HCT116 (cell line): Measurements from ENCODE around the gene AGRP. TPM values are rescaled to one million over a fixed set of nuclear protein-coding genes. Genes with fewer than 3 reads are reported as not detected.

Experiments
- ATAC-seq: fragments of 200-7000 bp; cut with Tn5 transposase; 2 replicates; pipeline ENCODE4 v1.9.1; 2020; ENCODE audit warnings: mild to moderate bottlenecking, moderate library complexity
- BruUV-seq: library from RNA; stranded (reverse); fragments of 400-500 nt; replicated peaks from 2 replicates; lab custom pipeline; 2021; lab: Mats Ljungman, UMichigan
- CTCF ChIA-PET: fragments of 300-600 bp; sonication (Branson Sonifier 250); formaldehyde crosslinking; loops from one replicate; lab custom pipeline; 2021; ENCODE audit warnings: antibody characterized with exemption; lab: Charles Lee
- POLR2A ChIA-PET: fragments of 300-600, 350-600 bp; sonication (Branson Sonifier 250); formaldehyde crosslinking; loops from one replicate; lab custom pipeline; 2021; ENCODE audit warnings: antibody characterized with exemption; lab: Charles Lee
- RAD21 ChIA-PET, 2 experiments: fragments of 300-600 bp; sonication (Branson Sonifier 250); formaldehyde crosslinking; loops; one replicate each; lab custom pipeline; 2023; ENCODE audit warnings: low total read pairs in 2 of 2; ENCODE audit not compliant: uncharacterized antibody in 2 of 2, unreplicated experiment in 2 of 2, low non-redundant PET in 1 of 2; lab: Charles Lee
- DNase-seq: peaks from one replicate; pipeline ENCODE4 v3.0.0-alpha.2; 2010; ENCODE audit warnings: low read depth, low spot score
- H2AFZ ChIP-seq: fragments of 200-600 bp; shearing (Covaris generic), sonication (generic); 2 replicates; pipeline ENCODE4 v1.6.1; 2017; ENCODE audit warnings: low read depth, mixed run types, mixed read lengths, antibody characterized with exemption, low read length; ENCODE audit not compliant: poor library complexity, severe bottlenecking
- H3K27ac ChIP-seq: 2 replicates; pipeline ENCODE4 v1.5.1; 2012; ENCODE audit warnings: low read depth, low read length
- H3K27me3 ChIP-seq: fragments of 200-600 bp; sonication (generic); 2 replicates; pipeline ENCODE4 v1.6.1; 2016; ENCODE audit warnings: mixed run types, low read length, mixed read lengths; ENCODE audit not compliant: insufficient read depth
- H3K36me3 ChIP-seq, 2 experiments: fragments of 200-500 bp in 1 of 2; fragments of 200-600 bp in 1 of 2; sonication (Bioruptor generic) in 1 of 2; sonication (generic) in 1 of 2; 2 replicates each; pipeline versions ENCODE4 v1.5.1 to v1.6.1; 2014 to 2016; ENCODE audit warnings: low read length in 2 of 2, inconsistent platforms in 1 of 2, mixed read lengths in 1 of 2, mixed run types in 1 of 2; ENCODE audit not compliant: insufficient read depth in 2 of 2, control insufficient read depth in 1 of 2
- H3K4me1 ChIP-seq, 2 experiments: fragments of 200-600 bp in 1 of 2; sonication (generic) in 1 of 2; 2 replicates each; pipeline versions ENCODE4 v1.5.1 to v1.6.1; 2012 to 2017; ENCODE audit warnings: low read length in 2 of 2, inconsistent platforms in 1 of 2, mild to moderate bottlenecking in 1 of 2, mixed read lengths in 1 of 2, mixed run types in 1 of 2, moderate library complexity in 1 of 2; ENCODE audit not compliant: insufficient read depth in 2 of 2, control insufficient read depth in 1 of 2
- H3K4me2 ChIP-seq: fragments of 200-600 bp; sonication (generic); 2 replicates; pipeline ENCODE4 v1.6.1; 2017; ENCODE audit warnings: mixed run types, low read length, mixed read lengths
- H3K4me3 ChIP-seq, 2 experiments: fragments of 200-600 bp in 1 of 2; sonication (generic) in 1 of 2; replicated peaks in 1 of 2; 2 replicates each; pipeline ENCODE4 v1.5.1; 2011 to 2016; ENCODE audit warnings: low read length in 2 of 2, control low read depth in 1 of 2, low read depth in 1 of 2, mild to moderate bottlenecking in 1 of 2, mixed read lengths in 1 of 2, mixed run types in 1 of 2
- H3K79me2 ChIP-seq: fragments of 200-600 bp; sonication (generic); 2 replicates; pipeline ENCODE4 v1.6.1; 2017; ENCODE audit warnings: mild to moderate bottlenecking, mixed run types, low read length, moderate library complexity, mixed read lengths; ENCODE audit not compliant: insufficient read depth
- H3K9ac ChIP-seq: fragments of 200-600 bp; sonication (generic); 2 replicates; pipeline ENCODE4 v1.6.1; 2016; ENCODE audit warnings: low read length, mixed read lengths
- H3K9me2 ChIP-seq: fragments of 200-600 bp; sonication (generic), shearing (Covaris generic); 2 replicates; pipeline ENCODE4 v1.6.1; 2017; ENCODE audit warnings: mixed run types, mild to moderate bottlenecking, moderate library complexity; ENCODE audit not compliant: insufficient read depth
- H3K9me3 ChIP-seq, 2 experiments: fragments of 200-500 bp in 1 of 2; fragments of 200-600 bp in 1 of 2; sonication (Bioruptor generic) in 1 of 2; sonication (generic) in 1 of 2; 2 replicates each; pipeline ENCODE4 v1.6.1; 2014 to 2017; ENCODE audit warnings: low read length in 2 of 2, mixed read lengths in 2 of 2, inconsistent platforms in 1 of 2, low read depth in 1 of 2, mild to moderate bottlenecking in 1 of 2, mixed run types in 1 of 2, moderate library complexity in 1 of 2; ENCODE audit not compliant: control insufficient read depth in 1 of 2, insufficient read depth in 1 of 2
- H4K20me1 ChIP-seq: fragments of 200-600 bp; sonication (generic), shearing (Covaris generic); 2 replicates; pipeline ENCODE4 v1.6.1; 2017; ENCODE audit warnings: mixed run types, mild to moderate bottlenecking, moderate library complexity; ENCODE audit not compliant: insufficient read depth
- CEBPB ChIP-seq: IDR thresholded peaks from 2 replicates; pipeline ENCODE4 v1.6.1; 2012; ENCODE audit warnings: low read depth
- ELF1 ChIP-seq: IDR thresholded peaks from 2 replicates; pipeline ENCODE4 v1.6.1; 2012; ENCODE audit warnings: low read depth, borderline replicate concordance
- EZH2 ChIP-seq: fragments of 200-600 bp; sonication (generic); IDR thresholded peaks from 2 replicates; pipeline ENCODE4 v1.6.1; 2017; ENCODE audit warnings: antibody characterized with exemption, mixed run types
- EZH2phosphoT487 ChIP-seq: fragments of 200-600 bp; IDR thresholded peaks from 2 replicates; pipeline ENCODE4 v1.6.1; 2018; ENCODE audit warnings: antibody characterized with exemption, borderline replicate concordance
- JUND ChIP-seq: IDR thresholded peaks from 2 replicates; pipeline ENCODE4 v1.6.1; 2012
- POLR2A ChIP-seq: IDR thresholded peaks from 2 replicates; pipeline ENCODE4 v1.7.0; 2011; ENCODE audit warnings: borderline replicate concordance; ENCODE audit not compliant: insufficient read depth, insufficient read length; ENCODE audit errors: extremely low read depth
- POLR2AphosphoS5 ChIP-seq: IDR thresholded peaks from 2 replicates; pipeline ENCODE4 v1.6.1; 2011; ENCODE audit warnings: mild to moderate bottlenecking, low read depth, low read length, moderate library complexity
- REST ChIP-seq: IDR thresholded peaks from 2 replicates; pipeline ENCODE4 v1.6.1; 2012; ENCODE audit warnings: low read depth
- SIN3A ChIP-seq: IDR thresholded peaks from 2 replicates; pipeline ENCODE4 v1.6.1; 2012; ENCODE audit warnings: low read depth
- SRF ChIP-seq: IDR thresholded peaks from 2 replicates; pipeline ENCODE4 v1.6.1; 2012; ENCODE audit warnings: low read depth
- YY1 ChIP-seq: IDR thresholded peaks from 2 replicates; pipeline ENCODE4 v1.6.1; 2011; ENCODE audit warnings: low read length, low read depth, moderate library complexity, mild to moderate bottlenecking; ENCODE audit not compliant: insufficient replicate concordance; ENCODE audit errors: extremely low read depth
- intact Hi-C: fragments of 100-400 bp; cut with micrococcal nuclease; formaldehyde crosslinking; loops from 2 replicates; pipeline ENCODE4 v1.10.0; 2022
- total RNA-seq: library from RNA; stranded (reverse); gene quantifications from one replicate; pipeline ENCODE4 v1.2.1, GENCODE V29; 2021; ENCODE audit not compliant: unreplicated experiment
- TF ChIP-seq, protein P1 (sequence below): IDR thresholded peaks from 2 replicates; pipeline ENCODE4 v1.6.1; 2012
- TF ChIP-seq, protein P2 (sequence below), 3 experiments: fragments of 200-600 bp in 1 of 3; sonication (generic) in 1 of 3; IDR thresholded peaks in 2 of 3; conservative IDR thresholded peaks in 1 of 3; 2 replicates each; pipeline ENCODE4 v1.5.1; 2012 to 2017; ENCODE audit warnings: low read depth in 2 of 3, low read length in 2 of 3, antibody characterized with exemption in 1 of 3, borderline replicate concordance in 1 of 3, control low read depth in 1 of 3, mild to moderate bottlenecking in 1 of 3, mixed read lengths in 1 of 3, mixed run types in 1 of 3, moderate library complexity in 1 of 3; ENCODE audit not compliant: insufficient read depth in 1 of 3

Gene AGRP
- total RNA-seq, 1 experiment from 2014 or later = not detected

GRCh38 chr16:67445913-67446907, 37.1 kb downstream of the AGRP start:
- CTCF ChIA-PET = interaction anchor here (0.9 to 3.5 kb wide), 6 partner anchors 10 to 186 kb away, joined by 3 to 41 read pairs (median 6); no protein-coding TSS in a partner anchor
- no peak for ATAC-seq
- BruUV-seq = no TSS peak
- POLR2A ChIA-PET = no interaction called here
- H4K20me1 ChIP-seq = no peaks in the 10 kb centered on the region
- no peaks in the 10 kb centered on the region for H3K9me2 ChIP-seq
- no peak overlapping the region for H2AFZ ChIP-seq
- no peak for DNase-seq
- H3K4me3 ChIP-seq = no peak overlapping the region
- TF ChIP-seq, protein P1, sequence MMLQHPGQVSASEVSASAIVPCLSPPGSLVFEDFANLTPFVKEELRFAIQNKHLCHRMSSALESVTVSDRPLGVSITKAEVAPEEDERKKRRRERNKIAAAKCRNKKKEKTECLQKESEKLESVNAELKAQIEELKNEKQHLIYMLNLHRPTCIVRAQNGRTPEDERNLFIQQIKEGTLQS = no peak
- TF ChIP-seq EZH2phosphoT487 (no peak), POLR2AphosphoS5 (no peak), EZH2 (no peak), SIN3A (no peak), REST (no peak), YY1 (no peak), JUND (no peak), SRF (no peak), ELF1 (no peak), POLR2A (no peak), CEBPB (no peak)
- TF ChIP-seq, protein P2, sequence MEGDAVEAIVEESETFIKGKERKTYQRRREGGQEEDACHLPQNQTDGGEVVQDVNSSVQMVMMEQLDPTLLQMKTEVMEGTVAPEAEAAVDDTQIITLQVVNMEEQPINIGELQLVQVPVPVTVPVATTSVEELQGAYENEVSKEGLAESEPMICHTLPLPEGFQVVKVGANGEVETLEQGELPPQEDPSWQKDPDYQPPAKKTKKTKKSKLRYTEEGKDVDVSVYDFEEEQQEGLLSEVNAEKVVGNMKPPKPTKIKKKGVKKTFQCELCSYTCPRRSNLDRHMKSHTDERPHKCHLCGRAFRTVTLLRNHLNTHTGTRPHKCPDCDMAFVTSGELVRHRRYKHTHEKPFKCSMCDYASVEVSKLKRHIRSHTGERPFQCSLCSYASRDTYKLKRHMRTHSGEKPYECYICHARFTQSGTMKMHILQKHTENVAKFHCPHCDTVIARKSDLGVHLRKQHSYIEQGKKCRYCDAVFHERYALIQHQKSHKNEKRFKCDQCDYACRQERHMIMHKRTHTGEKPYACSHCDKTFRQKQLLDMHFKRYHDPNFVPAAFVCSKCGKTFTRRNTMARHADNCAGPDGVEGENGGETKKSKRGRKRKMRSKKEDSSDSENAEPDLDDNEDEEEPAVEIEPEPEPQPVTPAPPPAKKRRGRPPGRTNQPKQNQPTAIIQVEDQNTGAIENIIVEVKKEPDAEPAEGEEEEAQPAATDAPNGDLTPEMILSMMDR (IDR thresholded peaks at IDR 0.05 in 2 of 3, conservative IDR thresholded peaks at IDR 0.05 in 1 of 3; ENCODE audit: borderline replicate concordance in 1 of 3, insufficient read depth in 1 of 3, low read depth in 2 of 3, low read length in 2 of 3) = no peak; a peak in 1 of 6 replicates
- H3K27me3 ChIP-seq = no peaks in the 10 kb centered on the region
- intact Hi-C loops = no loop called here
- no peak overlapping the region for H3K9ac ChIP-seq
- no peaks in the 10 kb centered on the region for H3K9me3 ChIP-seq
- no peaks in the 10 kb centered on the region for H3K79me2 ChIP-seq
- no peak overlapping the region for H3K27ac ChIP-seq
- H3K36me3 ChIP-seq = no peaks in the 10 kb centered on the region; a peak in 1 of 4 replicates
- peaks cover 0 to 3% of the 10 kb centered on the region in 2 experiments; a peak in 1 of 4 replicates for H3K4me1 ChIP-seq
- RAD21 ChIA-PET = interaction anchor here (0.6 to 1.3 kb wide), 3 partner anchors 14 to 18 kb away, joined by 5 to 6 read pairs (median 5); no protein-coding TSS in a partner anchor
- no peak overlapping the region for H3K4me2 ChIP-seq
